ENCODE results near the gene ASTN2.

GRCh38 chr9:117191504-117192261, 223.2 kb downstream of the ASTN2 start:
- TF ChIP-seq POLR2A (IDR thresholded peaks at IDR 0.05) (no peak), CTCF (IDR thresholded peaks at IDR 0.05) (no peak), POLR2AphosphoS5 (IDR thresholded peaks at IDR 0.05) (no peak), EP300 (IDR thresholded peaks at IDR 0.05; ENCODE audit: low read depth) (no peak)

Data from transverse colon (tissue), 4 donors.